DOHH2 (cell line): Measurements from ENCODE around the gene DZIP1L.

Experiments
- CTCF ChIP-seq: fragments of 200-600 bp; sonication (generic); IDR thresholded peaks from one replicate; pipeline ENCODE4 v1.5.1; 2014; ENCODE audit warnings: antibody characterized with exemption, mild to moderate bottlenecking, low read depth, low read length; ENCODE audit not compliant: poor library complexity, severe bottlenecking
- EZH2phosphoT487 ChIP-seq: fragments of 200-600 bp; sonication (generic); IDR thresholded peaks from 2 replicates; pipeline ENCODE4 v1.6.1; 2017; ENCODE audit warnings: borderline replicate concordance, mild to moderate bottlenecking, antibody characterized with exemption, low read length, moderate library complexity, mixed read lengths

- TF ChIP-seq CTCF (no peak), EZH2phosphoT487 (no peak)
These were observed 67.7 kb downstream of the DZIP1L start for GRCh38 chr3:138047596-138048158.
